Measurements from ENCODE around the gene NPTN.
"Not testable (repeated sequence)": the region's sequence is repeated elsewhere in the genome, so short reads cannot be mapped to it uniquely, and the experiment has no call there.

NPTN gene

GRCh38 chr15:73660455-73660854 is 27.3 kb upstream of the NPTN start:
- Histone ChIP-seq H3K36me3 (ENCODE audit: control insufficient read depth, insufficient read depth, low read length) (no peaks in the 10 kb centered on the region), H3K9me3 (ENCODE audit: control insufficient read depth, insufficient read depth, low read length) (no peaks in the 10 kb centered on the region), H3K9ac (ENCODE audit: low read depth, low read length) (no peak overlapping the region), H3K27me3 (ENCODE audit: control insufficient read depth, insufficient read depth, low read length) (no peaks in the 10 kb centered on the region), H3K27ac (ENCODE audit: low read depth, low read length) (no peak overlapping the region), H3K4me3 (ENCODE audit: low read depth, low read length) (no peak overlapping the region), H3K4me1 (ENCODE audit: control insufficient read depth, insufficient read depth, low read length) (no peaks in the 10 kb centered on the region)

- Histone ChIP-seq H3K27me3 (ENCODE audit: control insufficient read depth, insufficient read depth, low read length) (no peaks in the 10 kb centered on the region), H3K36me3 (ENCODE audit: control insufficient read depth, insufficient read depth, low read length) (no peaks in the 10 kb centered on the region), H3K9ac (ENCODE audit: low read depth, low read length) (no peak overlapping the region), H3K27ac (ENCODE audit: low read depth, low read length) (no peak overlapping the region), H3K4me1 (ENCODE audit: control insufficient read depth, insufficient read depth, low read length) (no peaks in the 10 kb centered on the region), H3K4me3 (ENCODE audit: low read depth, low read length) (no peak overlapping the region), H3K9me3 (ENCODE audit: control insufficient read depth, insufficient read depth, low read length) (no peaks in the 10 kb centered on the region)
Observed at GRCh38 chr15:73658645-73659044, 25.5 kb upstream of the NPTN start.

- Histone ChIP-seq H3K9me3 (ENCODE audit: control insufficient read depth, insufficient read depth, low read length) (no peaks in the 10 kb centered on the region), H3K36me3 (ENCODE audit: control insufficient read depth, insufficient read depth, low read length) (no peaks in the 10 kb centered on the region), H3K4me3 (ENCODE audit: low read depth, low read length) (no peak overlapping the region), H3K4me1 (ENCODE audit: control insufficient read depth, insufficient read depth, low read length) (no peaks in the 10 kb centered on the region), H3K27ac (ENCODE audit: low read depth, low read length) (no peak overlapping the region), H3K27me3 (ENCODE audit: control insufficient read depth, insufficient read depth, low read length) (no peaks in the 10 kb centered on the region; the same call in 1 of the 2 replicates), H3K9ac (ENCODE audit: low read depth, low read length) (no peak overlapping the region)
Observed at GRCh38 chr15:73655724-73656123, 22.5 kb upstream of the NPTN start.

GRCh38 chr15:73654659-73655058 is 21.5 kb upstream of the NPTN start:
- Histone ChIP-seq H3K27me3 (ENCODE audit: control insufficient read depth, insufficient read depth, low read length) (no peaks in the 10 kb centered on the region; the same call in 1 of the 2 replicates), H3K27ac (ENCODE audit: low read depth, low read length) (no peak overlapping the region), H3K9me3 (ENCODE audit: control insufficient read depth, insufficient read depth, low read length) (no peaks in the 10 kb centered on the region), H3K4me3 (ENCODE audit: low read depth, low read length) (no peak overlapping the region), H3K36me3 (ENCODE audit: control insufficient read depth, insufficient read depth, low read length) (no peaks in the 10 kb centered on the region), H3K4me1 (ENCODE audit: control insufficient read depth, insufficient read depth, low read length) (no peaks in the 10 kb centered on the region), H3K9ac (ENCODE audit: low read depth, low read length) (no peak overlapping the region)

- Histone ChIP-seq H3K4me3 (ENCODE audit: low read depth, low read length) (no peak overlapping the region), H3K36me3 (ENCODE audit: control insufficient read depth, insufficient read depth, low read length) (no peaks in the 10 kb centered on the region), H3K9me3 (ENCODE audit: control insufficient read depth, insufficient read depth, low read length) (no peaks in the 10 kb centered on the region), H3K27me3 (ENCODE audit: control insufficient read depth, insufficient read depth, low read length) (no peaks in the 10 kb centered on the region; the same call in 1 of the 2 replicates), H3K9ac (ENCODE audit: low read depth, low read length) (no peak overlapping the region), H3K27ac (ENCODE audit: low read depth, low read length) (no peak overlapping the region), H3K4me1 (ENCODE audit: control insufficient read depth, insufficient read depth, low read length) (no peaks in the 10 kb centered on the region)
Observed at GRCh38 chr15:73650416-73651126, 17.4 kb upstream of the NPTN start.

- Histone ChIP-seq H3K4me3 (ENCODE audit: low read depth, low read length) (no peak overlapping the region), H3K36me3 (ENCODE audit: control insufficient read depth, insufficient read depth, low read length) (no peaks in the 10 kb centered on the region), H3K9ac (ENCODE audit: low read depth, low read length) (no peak overlapping the region), H3K27me3 (ENCODE audit: control insufficient read depth, insufficient read depth, low read length) (no peaks in the 10 kb centered on the region; the same call in 1 of the 2 replicates), H3K27ac (ENCODE audit: low read depth, low read length) (no peak overlapping the region), H3K4me1 (ENCODE audit: control insufficient read depth, insufficient read depth, low read length) (no peaks in the 10 kb centered on the region), H3K9me3 (ENCODE audit: control insufficient read depth, insufficient read depth, low read length) (no peaks in the 10 kb centered on the region)
Observed at GRCh38 chr15:73648014-73648295, 14.8 kb upstream of the NPTN start.

GRCh38 chr15:73647259-73648013 is 14.2 kb upstream of the NPTN start:
- H3K36me3 ChIP-seq (ENCODE audit: control insufficient read depth, insufficient read depth, low read length), result no peaks in the 10 kb centered on the region
- no peak overlapping the region for H3K9ac ChIP-seq (ENCODE audit: low read depth, low read length)
- H3K27me3 ChIP-seq (ENCODE audit: control insufficient read depth, insufficient read depth, low read length), result no peaks in the 10 kb centered on the region; the same call in 1 of the 2 replicates
- no peak overlapping the region for H3K4me3 ChIP-seq (ENCODE audit: low read depth, low read length)
- no peaks in the 10 kb centered on the region for H3K4me1 ChIP-seq (ENCODE audit: control insufficient read depth, insufficient read depth, low read length)
- H3K27ac ChIP-seq (ENCODE audit: low read depth, low read length), result no peak overlapping the region
- H3K9me3 ChIP-seq (ENCODE audit: control insufficient read depth, insufficient read depth, low read length), result no peaks in the 10 kb centered on the region

GRCh38 chr15:73639464-73639863 is 6.3 kb upstream of the NPTN start:
- H3K9ac ChIP-seq (ENCODE audit: low read depth, low read length); H3K27me3 ChIP-seq (ENCODE audit: control insufficient read depth, insufficient read depth, low read length); H3K9me3 ChIP-seq (ENCODE audit: control insufficient read depth, insufficient read depth, low read length); H3K4me3 ChIP-seq (ENCODE audit: low read depth, low read length); H3K36me3 ChIP-seq (ENCODE audit: control insufficient read depth, insufficient read depth, low read length); H3K27ac ChIP-seq (ENCODE audit: low read depth, low read length); H3K4me1 ChIP-seq (ENCODE audit: control insufficient read depth, insufficient read depth, low read length): not testable (repeated sequence)

GRCh38 chr15:73637527-73637926 is 4.3 kb upstream of the NPTN start:
- no peak overlapping the region for H3K27ac ChIP-seq (ENCODE audit: low read depth, low read length)
- H3K4me1 ChIP-seq (ENCODE audit: control insufficient read depth, insufficient read depth, low read length), result peaks cover 7% of the 10 kb centered on the region; the same call in 1 of the 2 replicates
- H3K9ac ChIP-seq (ENCODE audit: low read depth, low read length), result no peak overlapping the region
- no peaks in the 10 kb centered on the region for H3K36me3 ChIP-seq (ENCODE audit: control insufficient read depth, insufficient read depth, low read length)
- H3K27me3 ChIP-seq (ENCODE audit: control insufficient read depth, insufficient read depth, low read length), result no peaks in the 10 kb centered on the region; the same call in 1 of the 2 replicates
- no peaks in the 10 kb centered on the region for H3K9me3 ChIP-seq (ENCODE audit: control insufficient read depth, insufficient read depth, low read length)
- H3K4me3 ChIP-seq (ENCODE audit: low read depth, low read length), result no peak overlapping the region

- Histone ChIP-seq H3K4me1 (ENCODE audit: control insufficient read depth, insufficient read depth, low read length) (peaks cover 32% of the 10 kb centered on the region), H3K4me3 (ENCODE audit: low read depth, low read length) (peak overlapping the region; percentile 82), H3K27me3 (ENCODE audit: control insufficient read depth, insufficient read depth, low read length) (no peaks in the 10 kb centered on the region; the same call in 1 of the 2 replicates)
Observed at GRCh38 chr15:73633991-73634495, 854 bp upstream of the NPTN start.

GRCh38 chr15:73632670-73633058 is 525 bp downstream of the NPTN start:
- Histone ChIP-seq H3K27me3 (ENCODE audit: control insufficient read depth, insufficient read depth, low read length) (no peaks in the 10 kb centered on the region; the same call in 1 of the 2 replicates), H3K27ac (ENCODE audit: low read depth, low read length) (peak overlapping the region; percentile 38), H3K9me3 (ENCODE audit: control insufficient read depth, insufficient read depth, low read length) (no peaks in the 10 kb centered on the region), H3K4me3 (ENCODE audit: low read depth, low read length) (peak overlapping the region; percentile 82), H3K4me1 (ENCODE audit: control insufficient read depth, insufficient read depth, low read length) (peaks cover 44% of the 10 kb centered on the region), H3K36me3 (ENCODE audit: control insufficient read depth, insufficient read depth, low read length) (no peaks in the 10 kb centered on the region), H3K9ac (ENCODE audit: low read depth, low read length) (peak overlapping the region; percentile 39; the same call in 1 of the 2 replicates)

More at GRCh38 chr15:73633991-73634495, 854 bp upstream of the NPTN start:
- H3K9me3 ChIP-seq (ENCODE audit: control insufficient read depth, insufficient read depth, low read length), result no peaks in the 10 kb centered on the region
- no peaks in the 10 kb centered on the region for H3K36me3 ChIP-seq (ENCODE audit: control insufficient read depth, insufficient read depth, low read length)
- peak overlapping the region; percentile 76 for H3K9ac ChIP-seq (ENCODE audit: low read depth, low read length)
- H3K27ac ChIP-seq (ENCODE audit: low read depth, low read length), result peak overlapping the region; percentile 75

All from HUES48 (cell line).